HEK293T (cell line): Measurements from ENCODE around the gene SHH.

ENCODE experiments used
- CTCF ChIA-PET: fragments of 350-600 bp; formaldehyde crosslinking; extraction: SDS; loops from one replicate; lab custom pipeline; 2021; ENCODE audit warnings: antibody characterized with exemption, inconsistent platforms; lab: Yijun Ruan, JAX
- POLR2A ChIA-PET: fragments of 350-600 bp; formaldehyde crosslinking; extraction: SDS; loops from one replicate; lab custom pipeline; 2020; ENCODE audit warnings: antibody characterized with exemption, inconsistent platforms; lab: Yijun Ruan, JAX
- DNase-seq: peaks from one replicate; pipeline ENCODE4 v3.0.0; 2012; ENCODE audit warnings: mixed read lengths; ENCODE audit errors: extremely low spot score
- ARNT ChIP-seq: fragments of 450-650 bp; IDR thresholded peaks from 2 replicates; pipeline ENCODE4 v1.6.1; 2017; ENCODE audit warnings: mild to moderate bottlenecking
- BHLHE40 ChIP-seq: fragments of 450-650 bp; IDR thresholded peaks from 2 replicates; pipeline ENCODE4 v1.6.1; 2016; ENCODE audit warnings: mild to moderate bottlenecking, moderate library complexity, borderline replicate concordance
- CTBP1 ChIP-seq: fragments of 450-650 bp; IDR thresholded peaks from 2 replicates; pipeline ENCODE4 v1.6.1; 2016; ENCODE audit warnings: borderline replicate concordance
- ELF4 ChIP-seq: fragments of 450-650 bp; IDR thresholded peaks from 2 replicates; pipeline ENCODE4 v1.6.1; 2017; ENCODE audit warnings: antibody characterized with exemption
- FOXA1 ChIP-seq: fragments of 450-650 bp; IDR thresholded peaks from 2 replicates; pipeline ENCODE4 v1.6.1; 2016; ENCODE audit warnings: mild to moderate bottlenecking
- FOXK2 ChIP-seq: fragments of 450-650 bp; IDR thresholded peaks from 2 replicates; pipeline ENCODE4 v1.6.1; 2016; ENCODE audit warnings: mild to moderate bottlenecking
- FOXM1 ChIP-seq: fragments of 450-650 bp; IDR thresholded peaks from 2 replicates; pipeline ENCODE4 v1.6.1; 2017; ENCODE audit warnings: mild to moderate bottlenecking, borderline replicate concordance
- HDGF ChIP-seq: fragments of 450-650 bp; IDR thresholded peaks from 2 replicates; pipeline ENCODE4 v1.6.1; 2017; ENCODE audit warnings: antibody characterized with exemption, borderline replicate concordance
- L3MBTL2 ChIP-seq: fragments of 450-650 bp; conservative IDR thresholded peaks from 2 replicates; pipeline ENCODE4 v1.6.1; 2016; ENCODE audit warnings: mild to moderate bottlenecking
- LEF1 ChIP-seq: fragments of 450-650 bp; IDR thresholded peaks from 2 replicates; pipeline ENCODE4 v1.6.1; 2017; ENCODE audit warnings: mild to moderate bottlenecking, borderline replicate concordance
- NFRKB ChIP-seq: fragments of 450-650 bp; IDR thresholded peaks from 2 replicates; pipeline ENCODE4 v1.6.1; 2016; ENCODE audit warnings: mild to moderate bottlenecking, moderate library complexity
- SP1 ChIP-seq: fragments of 450-650 bp; IDR thresholded peaks from 2 replicates; pipeline ENCODE4 v1.6.1; 2017
- SUZ12 ChIP-seq: fragments of 450-650 bp; IDR thresholded peaks from 2 replicates; pipeline ENCODE4 v1.6.1; 2016; ENCODE audit warnings: mild to moderate bottlenecking
- TARDBP ChIP-seq: fragments of 450-650 bp; IDR thresholded peaks from 2 replicates; pipeline ENCODE4 v1.6.1; 2016
- ZNF384 ChIP-seq: fragments of 450-650 bp; IDR thresholded peaks from 2 replicates; pipeline ENCODE4 v1.6.1; 2016
- TF ChIP-seq, protein P1 (sequence below): fragments of 450-650 bp; IDR thresholded peaks from 2 replicates; pipeline ENCODE4 v1.6.1; 2016

Gene SHH

DNA sequence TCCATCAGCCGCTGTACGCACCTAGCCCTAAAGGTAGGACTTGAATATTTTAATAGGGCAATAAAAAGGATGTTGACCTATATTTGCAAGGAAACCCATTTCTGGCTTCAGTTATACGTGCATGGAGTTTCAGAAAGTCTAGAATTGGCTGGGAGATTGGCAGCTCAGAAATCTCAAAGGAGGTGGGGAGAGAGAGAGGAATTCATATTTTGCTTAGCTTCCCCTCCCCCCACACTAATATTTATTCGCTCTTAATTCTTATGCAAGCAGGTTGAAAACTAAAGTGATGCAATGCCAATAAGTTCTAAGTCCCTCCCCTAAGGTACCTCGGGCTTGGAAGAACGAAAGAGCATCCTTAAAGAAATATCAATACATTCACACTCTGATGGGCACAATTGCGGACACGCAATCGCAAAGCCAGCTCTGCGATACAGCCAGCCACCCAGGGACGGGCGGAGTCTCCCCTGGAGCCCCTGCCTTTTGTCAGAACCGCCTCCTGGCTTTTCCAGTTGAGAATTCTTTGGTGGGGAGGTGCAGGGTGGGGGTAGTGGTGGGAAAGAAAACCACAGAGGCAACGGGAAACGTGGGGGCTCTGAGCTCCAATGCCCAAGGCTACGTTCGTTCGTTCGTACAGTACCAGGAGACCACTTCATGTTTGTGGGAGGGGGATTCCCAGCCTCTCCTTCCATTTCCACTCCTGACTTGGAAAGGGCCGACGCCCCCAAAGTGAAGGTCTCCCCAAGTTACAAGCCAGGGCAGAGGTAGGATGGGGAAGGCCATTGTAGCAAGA lies 1.3 kb downstream of the SHH start:
- CTCF ChIA-PET = interaction anchor here (1.2 kb wide), 1 partner anchor 14 kb away, joined by 4 read pairs; no protein-coding TSS in a partner anchor
- POLR2A ChIA-PET = no interaction called here
- no peak for DNase-seq
- TF ChIP-seq, protein P1, sequence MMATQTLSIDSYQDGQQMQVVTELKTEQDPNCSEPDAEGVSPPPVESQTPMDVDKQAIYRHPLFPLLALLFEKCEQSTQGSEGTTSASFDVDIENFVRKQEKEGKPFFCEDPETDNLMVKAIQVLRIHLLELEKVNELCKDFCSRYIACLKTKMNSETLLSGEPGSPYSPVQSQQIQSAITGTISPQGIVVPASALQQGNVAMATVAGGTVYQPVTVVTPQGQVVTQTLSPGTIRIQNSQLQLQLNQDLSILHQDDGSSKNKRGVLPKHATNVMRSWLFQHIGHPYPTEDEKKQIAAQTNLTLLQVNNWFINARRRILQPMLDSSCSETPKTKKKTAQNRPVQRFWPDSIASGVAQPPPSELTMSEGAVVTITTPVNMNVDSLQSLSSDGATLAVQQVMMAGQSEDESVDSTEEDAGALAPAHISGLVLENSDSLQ = no peak
- no peak for TF ChIP-seq FOXM1

DNA sequence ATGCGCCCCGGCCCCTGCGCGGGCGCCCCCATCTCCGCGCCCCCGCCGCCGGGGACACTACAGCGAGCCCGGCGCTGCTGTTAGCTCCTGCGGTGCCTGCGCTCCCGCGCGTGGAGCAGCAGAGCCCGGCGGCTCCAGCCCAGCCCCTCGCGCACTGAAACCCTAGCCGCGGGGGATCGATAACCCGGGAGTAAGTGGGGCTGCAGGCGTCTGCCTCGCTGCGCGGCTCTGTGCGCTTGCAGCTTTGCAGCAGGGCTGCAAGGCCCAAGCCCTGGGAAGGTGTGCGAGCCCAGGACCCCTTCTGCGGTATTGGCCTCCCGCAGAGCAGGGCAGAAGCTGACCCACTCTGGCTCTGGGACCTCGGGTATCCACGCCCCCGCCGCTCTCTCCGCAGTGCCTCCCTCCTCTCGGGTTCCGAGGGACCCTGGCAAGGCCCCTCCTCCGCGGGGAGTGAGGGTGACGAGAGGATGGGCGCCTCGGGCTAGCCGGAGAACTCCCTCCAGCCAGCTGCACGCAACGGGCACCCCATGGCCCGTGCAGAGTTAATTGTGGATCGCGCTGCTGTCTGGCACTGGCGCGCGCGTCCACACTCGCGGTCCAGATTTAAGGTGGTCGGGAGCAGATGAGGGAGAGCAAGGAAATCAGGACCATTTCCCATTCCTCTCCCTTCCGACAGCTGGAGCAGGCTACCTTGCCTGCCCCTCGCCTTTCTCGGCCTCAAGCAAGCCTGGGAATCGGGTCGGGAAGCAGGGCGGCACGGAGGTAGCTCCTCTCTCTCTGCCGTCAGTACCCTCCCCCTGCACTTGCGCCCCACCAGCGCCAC lies 2.1 kb downstream of the SHH start:
- DNase-seq = no peak
- TF ChIP-seq LEF1 = no peak
- TF ChIP-seq SUZ12 = 0 out of 2 replicates have a peak, but pooled peaks have one; percentile 30
- CTCF ChIA-PET = interaction anchor here (1.2 kb wide), 1 partner anchor 13 kb away, joined by 4 read pairs; no protein-coding TSS in a partner anchor
- POLR2A ChIA-PET = no interaction called here

DNA sequence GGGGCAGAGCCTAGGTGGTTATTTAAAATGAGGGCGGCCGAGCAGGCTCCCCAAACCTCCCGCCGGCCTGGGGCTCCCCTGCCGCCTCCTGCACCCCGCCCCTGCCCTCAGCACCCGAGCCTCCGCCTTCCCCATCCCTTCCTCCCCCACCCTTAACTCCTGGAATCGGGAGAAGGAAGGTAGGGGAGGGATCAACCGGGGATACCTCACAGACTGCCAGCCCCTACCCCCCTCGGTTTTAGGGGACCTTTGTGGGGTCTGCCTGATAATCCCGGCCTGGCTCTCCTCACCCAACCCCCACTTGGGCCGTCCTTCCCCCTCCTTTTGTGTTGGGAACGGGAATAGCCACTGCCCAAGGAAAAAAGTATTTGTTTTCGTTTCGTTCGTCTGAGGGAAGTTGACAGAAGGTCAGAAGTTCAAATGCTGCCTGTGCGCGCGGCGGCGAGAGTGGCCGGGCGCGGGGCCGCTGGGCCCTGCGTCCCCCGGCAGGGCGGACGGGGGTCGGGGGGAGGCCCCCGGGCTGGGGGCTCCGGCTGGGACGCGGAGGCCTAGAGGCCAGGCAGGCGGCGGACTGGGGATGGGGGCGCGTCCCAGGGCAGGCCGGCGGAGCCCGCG lies 2.8 kb downstream of the SHH start:
- TF ChIP-seq ELF4 (no peak), FOXM1 (0 out of 2 replicates have a peak, but pooled peaks have one; percentile 11)
- POLR2A ChIA-PET = no interaction called here
- no peak for DNase-seq
- CTCF ChIA-PET = no interaction called here

DNA sequence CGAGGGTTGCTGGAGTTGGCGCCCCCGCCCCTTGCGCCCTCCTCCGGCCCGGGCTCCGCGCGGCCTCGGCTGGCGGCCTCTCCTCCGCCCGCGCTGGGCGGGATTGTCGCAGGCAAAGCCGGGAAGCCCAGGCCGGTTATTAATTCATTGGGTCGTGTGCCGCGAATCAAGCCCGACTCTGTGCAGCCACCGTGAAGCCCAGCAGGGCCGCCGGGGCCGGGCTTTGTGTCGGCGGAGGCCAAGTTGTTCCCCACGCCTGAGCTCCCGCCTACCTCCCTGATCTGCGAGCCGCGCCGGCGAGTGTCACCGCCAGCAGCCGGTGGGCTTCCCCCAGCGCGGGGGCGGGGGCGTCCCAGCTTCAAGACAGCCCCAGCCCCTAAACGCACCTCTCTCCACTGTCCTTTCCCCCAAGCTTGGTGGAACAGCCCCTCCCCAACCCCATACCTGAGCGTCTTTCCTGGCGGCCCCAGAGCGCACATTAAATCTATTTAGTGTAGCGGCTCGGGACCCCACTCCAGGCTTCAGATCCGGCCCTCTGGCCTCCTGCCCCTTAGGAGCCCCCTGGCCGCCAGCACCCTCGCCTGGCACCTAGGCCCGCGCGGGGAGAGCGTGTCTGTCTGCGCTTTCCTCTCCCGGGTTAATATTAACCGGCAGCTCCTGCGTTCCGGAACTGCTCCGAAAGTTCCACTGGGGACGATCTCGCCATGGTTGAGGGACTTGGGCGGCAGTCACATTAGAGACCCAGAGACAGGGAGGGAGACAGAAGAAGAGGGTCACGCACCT lies 3.5 kb downstream of the SHH start:
- TF ChIP-seq CTBP1 (no peak), FOXM1 (no peak), HDGF (no peak), TARDBP (no peak), FOXK2 (no peak), FOXA1 (no peak), BHLHE40 (no peak), SUZ12 (no peak), LEF1 (no peak), ELF4 (no peak), L3MBTL2 (no peak), NFRKB (no peak)
- TF ChIP-seq, protein P1 = no peak
- peak; percentile 64 for DNase-seq
- ChIA-PET CTCF (interaction anchor here (0.7 kb wide), 1 partner anchor 288 kb away, joined by 4 read pairs; no protein-coding TSS in a partner anchor), POLR2A (interaction anchor here (0.5 to 1.1 kb wide), 2 partner anchors 319 to 1202 kb away, joined by 3 read pairs; partner anchors contain the start of gene MNX1)

DNA sequence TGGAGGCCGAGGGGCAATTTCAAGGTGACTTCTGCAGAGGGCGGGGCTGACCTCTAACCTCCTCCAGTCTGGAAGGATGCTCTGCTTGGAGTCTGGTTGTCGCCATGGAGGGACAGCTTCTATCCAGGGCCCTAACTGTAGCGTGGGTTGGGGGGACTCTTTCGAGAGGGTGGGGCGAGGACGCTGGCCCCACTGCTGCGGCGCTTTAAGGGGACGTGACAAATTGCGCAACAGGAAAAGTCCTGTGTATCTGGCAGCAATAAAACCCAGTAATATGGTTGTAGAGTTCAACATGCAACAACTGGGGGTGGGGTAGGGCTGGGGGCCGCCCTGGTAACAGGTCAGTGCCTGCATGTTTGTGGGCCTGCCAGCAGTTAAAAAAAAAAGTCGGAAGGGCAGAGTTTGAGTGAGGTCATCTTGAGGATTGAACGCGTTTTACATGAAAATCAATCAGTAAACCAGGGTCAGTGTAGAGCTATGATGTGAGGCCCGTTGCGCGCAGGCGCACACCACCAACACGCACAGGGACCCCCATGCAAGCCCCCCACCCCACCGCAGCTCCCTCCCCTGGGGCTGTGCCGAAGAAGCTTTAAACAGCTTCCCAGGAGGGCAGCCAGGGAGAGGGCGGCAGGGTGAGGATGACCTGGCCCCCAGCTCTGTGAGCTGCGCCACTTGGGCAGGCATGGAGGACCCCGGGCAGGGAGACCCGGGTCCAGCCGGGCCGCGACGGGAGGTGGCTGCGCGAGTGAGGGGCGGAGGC lies 4.3 kb downstream of the SHH start:
- POLR2A ChIA-PET = interaction anchor here (1.1 kb wide), 1 partner anchor 318 kb away, joined by 3 read pairs; no protein-coding TSS in a partner anchor
- CTCF ChIA-PET = interaction anchor here (0.7 kb wide), 1 partner anchor 289 kb away, joined by 4 read pairs; no protein-coding TSS in a partner anchor
- no peak for TF ChIP-seq SUZ12
- TF ChIP-seq CTBP1 = no peak
- TF ChIP-seq LEF1 = no peak
- no peak for TF ChIP-seq ELF4
- TF ChIP-seq SP1 = no peak
- DNase-seq = no peak

DNA sequence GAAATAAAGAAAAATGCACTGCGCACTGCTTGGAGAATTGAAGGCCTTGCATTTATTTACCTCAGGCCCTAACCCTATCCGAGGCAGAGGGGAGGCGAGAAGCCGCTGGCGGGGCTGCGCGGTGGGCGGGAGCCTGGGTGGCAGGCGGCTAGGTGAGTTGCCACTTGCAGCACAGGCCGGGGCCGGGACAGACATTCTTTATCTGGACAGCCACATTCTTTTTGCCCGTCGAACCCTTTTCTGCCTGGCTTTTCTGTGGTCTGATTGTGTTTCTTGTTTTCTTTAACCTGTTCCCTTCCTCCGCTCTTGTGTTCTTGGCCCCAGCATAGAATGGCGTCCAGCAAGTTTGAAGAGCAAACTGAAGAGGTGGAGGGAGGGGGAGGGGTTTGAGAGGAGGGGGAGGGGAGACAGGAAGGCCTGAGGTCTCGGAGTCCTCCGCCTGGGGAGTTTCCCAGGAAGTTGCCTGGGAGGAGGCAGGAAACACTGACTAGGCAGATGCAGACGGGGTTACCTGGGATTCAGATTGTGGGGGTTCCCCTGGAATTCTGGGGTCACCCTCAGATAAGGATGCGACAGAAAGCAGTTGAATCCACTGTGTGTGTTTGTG lies 5.1 kb downstream of the SHH start:
- POLR2A ChIA-PET = no interaction called here
- TF ChIP-seq CTBP1 (no peak), ZNF384 (no peak), BHLHE40 (no peak), TARDBP (no peak), FOXM1 (no peak), SP1 (no peak), SUZ12 (no peak), LEF1 (no peak), ELF4 (no peak), ARNT (no peak), NFRKB (no peak), HDGF (no peak), FOXA1 (no peak)
- TF ChIP-seq, protein P1 = no peak
- no peak for DNase-seq
- CTCF ChIA-PET = no interaction called here
